H4 (cell line): ENCODE data around the gene CXCR1. TPM values are rescaled to one million over a fixed set of nuclear protein-coding genes. Genes with fewer than 3 reads are reported as not detected.
"Not testable (repeated sequence)": the region's sequence is repeated elsewhere in the genome, so short reads cannot be mapped to it uniquely, and the experiment has no call there.

Source experiments
- DNase-seq: peaks from one replicate; pipeline ENCODE4 v3.0.0-alpha.2; 2015; ENCODE audit warnings: low spot score
- total RNA-seq: library from RNA; depleted of rRNA; stranded (reverse); fragments of >200 nt; shearing (Covaris generic); gene quantifications from 2 replicates; pipeline ENCODE4 v1.2.3, GENCODE V29; 2014; rRNA removed

CXCR1 gene
- not detected in 2 replicates for total RNA-seq

- no peak for DNase-seq
These were observed at the start of gene CXCR1 for GRCh38 chr2:218166791-218167190. Gene CXCR1 (minus strand): TSS chr2:218166962. CDS start chr2:218165211, 1,751 bp downstream.

DNA sequence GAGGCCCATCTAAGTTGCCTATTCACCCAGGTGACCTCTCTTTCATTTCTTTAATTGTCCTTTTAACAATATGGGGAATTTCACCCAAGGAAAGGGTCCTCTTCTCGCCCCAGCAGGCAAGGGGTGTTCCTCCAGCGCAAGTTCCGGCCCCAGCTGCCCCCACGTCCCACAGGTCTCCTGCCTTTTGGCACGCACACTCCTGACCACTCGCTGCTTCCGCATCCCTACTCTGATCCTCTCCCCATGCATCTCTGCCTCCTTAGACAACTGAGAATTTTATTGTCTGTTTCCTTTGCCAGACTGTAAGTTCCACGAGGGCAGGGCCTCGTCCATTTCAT is 49.5 kb upstream of the CXCR1 start:
- no peak for DNase-seq

DNA sequence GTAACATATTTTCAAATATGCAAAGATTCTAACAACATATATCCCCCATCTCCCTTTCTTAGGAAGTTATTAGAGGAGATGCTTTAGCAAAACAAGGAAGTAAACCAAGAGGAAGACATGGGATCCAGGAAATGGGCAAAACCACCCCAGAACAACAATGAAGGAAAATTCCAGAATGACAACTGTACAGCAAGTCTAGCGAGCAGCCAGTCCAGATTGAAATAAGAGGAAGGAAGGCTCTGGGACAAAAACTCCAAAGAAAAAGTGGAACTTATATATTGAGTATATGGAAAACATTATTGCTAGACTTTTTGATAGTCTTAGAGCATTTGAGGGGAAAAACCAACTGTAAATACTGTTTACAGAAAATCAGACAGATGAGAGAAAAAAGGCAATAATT is 47.4 kb upstream of the CXCR1 start:
- no peak for DNase-seq

DNA sequence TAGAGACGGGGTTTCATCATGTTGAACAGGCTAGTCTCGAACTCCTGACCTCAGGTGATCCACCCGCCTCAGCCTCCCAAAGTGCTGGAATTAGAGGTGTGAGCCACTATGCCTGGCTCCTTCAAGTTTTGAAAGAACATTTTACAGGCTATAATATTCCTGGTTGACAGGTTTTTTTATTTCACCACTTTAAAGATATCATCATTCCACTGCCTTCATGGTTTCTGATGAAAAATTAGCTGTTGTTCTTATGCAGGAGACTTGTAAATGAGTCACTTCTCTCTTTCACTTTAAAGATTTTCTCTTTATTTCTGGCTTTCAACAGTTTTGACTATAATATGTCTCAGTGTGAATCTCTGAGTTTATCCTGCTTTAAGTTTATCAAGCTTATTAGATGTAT is 42.3 kb upstream of the CXCR1 start:
- no peak for DNase-seq

GRCh38 chr2:218202266-218202665 is 35.5 kb upstream of the CXCR1 start:
- DNase-seq, result no peak

GRCh38 chr2:218196974-218197373 is 30.2 kb upstream of the CXCR1 start:
- no peak for DNase-seq

DNA sequence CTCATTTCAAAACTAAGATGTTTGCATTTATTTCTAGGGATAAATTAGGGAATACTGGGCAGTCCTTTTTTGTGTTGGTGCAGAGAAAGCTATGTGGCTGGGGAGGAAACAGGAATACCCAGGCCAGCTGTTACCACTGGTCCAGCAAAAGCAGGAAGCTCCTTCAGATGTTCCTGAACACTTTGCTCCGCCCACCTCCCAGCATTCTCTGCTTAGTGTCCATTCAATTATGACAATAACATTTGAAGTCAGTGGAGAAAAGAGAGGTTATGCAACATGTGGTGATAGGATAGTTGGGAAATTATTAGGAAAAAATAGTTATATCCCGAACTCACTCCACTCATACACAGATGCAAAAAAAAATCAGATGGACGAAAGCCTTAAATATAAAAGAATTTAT is 28.1 kb upstream of the CXCR1 start:
- DNase-seq, result no peak

DNA sequence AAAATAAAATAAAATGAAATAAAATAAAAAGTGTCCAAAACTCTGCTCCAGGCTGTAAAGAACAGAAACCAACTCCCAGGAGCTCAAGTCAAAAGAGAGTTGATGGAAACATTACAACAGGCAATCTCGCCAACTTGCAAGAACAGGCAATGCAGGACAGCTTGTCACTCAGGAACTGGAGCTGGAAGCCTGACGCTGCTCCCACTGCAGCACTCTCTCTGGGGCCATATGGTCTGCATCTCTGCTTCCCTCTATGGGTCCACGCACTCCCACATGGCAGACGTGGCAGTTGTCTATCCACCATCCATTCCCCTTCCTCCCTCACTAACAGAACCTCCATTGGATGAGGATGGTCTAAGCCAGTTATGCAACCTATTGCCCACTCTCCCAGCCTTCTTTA is 26.9 kb upstream of the CXCR1 start:
- no peak for DNase-seq

GRCh38 chr2:218192902-218193430 is 26.2 kb upstream of the CXCR1 start:
- no peak for DNase-seq

DNA sequence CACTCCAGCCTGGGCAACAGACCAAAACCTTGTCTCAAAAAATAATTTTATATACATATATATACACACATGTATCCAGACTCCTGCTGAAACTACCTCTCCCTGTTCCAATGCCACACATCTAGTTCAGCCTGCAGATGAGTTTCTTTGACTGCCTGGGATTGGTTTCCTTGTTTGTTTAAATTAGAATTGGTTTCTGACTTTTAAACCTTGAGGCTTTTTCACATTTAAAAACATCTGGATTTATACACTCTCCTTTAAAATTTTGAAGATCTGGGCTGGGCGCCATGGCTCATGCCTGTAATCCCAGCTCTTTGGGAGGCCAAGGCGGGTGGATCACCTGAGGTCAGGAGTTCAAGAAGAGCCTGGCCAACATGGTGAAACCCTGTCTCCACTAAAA is 21.8 kb upstream of the CXCR1 start:
- no peak for DNase-seq

GRCh38 chr2:218187296-218188015 is 20.7 kb upstream of the CXCR1 start:
- DNase-seq, result no peak

DNA sequence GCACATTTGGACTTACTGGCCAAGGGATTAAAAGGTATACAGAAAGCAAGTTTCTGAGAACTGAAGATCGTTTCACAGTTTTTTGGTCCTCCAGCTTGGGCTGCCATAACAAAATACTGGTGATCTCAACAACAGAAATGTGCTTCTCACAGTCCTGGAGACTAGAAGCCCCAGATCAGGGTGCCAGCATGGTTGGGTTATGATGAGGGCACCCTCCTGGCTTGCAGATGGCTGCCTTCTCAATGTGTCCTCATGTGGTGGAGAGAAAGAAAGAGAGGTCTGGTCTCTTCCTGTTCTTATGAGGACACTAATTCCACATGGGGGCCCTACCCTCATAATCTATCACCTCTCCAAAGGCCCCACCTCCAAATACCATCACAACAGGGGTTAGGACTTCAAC is 20.1 kb upstream of the CXCR1 start:
- no peak for DNase-seq

GRCh38 chr2:218186355-218186766 is 19.6 kb upstream of the CXCR1 start:
- peak; percentile 69 for DNase-seq

DNA sequence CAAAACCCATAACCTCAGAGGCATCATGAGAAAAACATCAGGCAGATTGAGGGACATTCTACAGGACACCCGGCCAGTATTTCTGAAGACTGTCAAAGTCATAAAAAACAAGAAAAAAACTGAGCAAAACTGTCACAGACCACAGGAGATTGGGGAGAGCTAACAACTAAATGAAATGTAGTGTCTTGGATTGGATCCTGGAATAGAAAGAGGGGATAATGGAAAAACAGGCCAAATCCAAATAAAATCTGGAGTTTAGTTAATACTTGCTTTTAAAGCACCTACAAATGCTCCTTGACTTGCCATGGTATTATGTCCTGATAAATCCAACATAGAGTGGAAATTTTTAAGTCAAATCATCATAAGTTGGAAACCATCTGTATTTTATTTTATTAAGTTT is 17.6 kb upstream of the CXCR1 start:
- DNase-seq, result no peak

- DNase-seq, result no peak
These were observed 13.8 kb upstream of the CXCR1 start for GRCh38 chr2:218180467-218181114.

- DNase-seq, result no peak
These were observed 13.0 kb upstream of the CXCR1 start for GRCh38 chr2:218179782-218180181.

DNA sequence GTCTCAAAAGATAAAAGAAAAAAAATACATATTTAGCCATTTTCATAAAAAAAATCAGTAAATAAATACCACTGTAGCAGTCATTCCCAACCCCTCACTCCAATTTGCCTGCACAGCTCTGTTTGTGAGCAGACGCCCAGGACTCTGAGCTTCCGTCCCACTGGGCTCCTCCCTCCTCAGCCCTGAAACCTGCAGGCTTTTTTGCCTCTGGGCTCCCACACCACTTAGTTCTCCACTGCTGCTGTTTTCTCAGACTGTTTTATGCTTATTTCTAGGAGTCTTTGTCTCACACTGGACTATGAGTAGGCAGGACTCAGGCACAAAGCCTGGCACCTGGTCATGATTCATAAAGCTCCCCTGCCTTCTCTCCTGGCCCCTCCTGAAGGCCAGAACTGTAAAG is 6.1 kb upstream of the CXCR1 start:
- no peak for DNase-seq

- DNase-seq, result not testable (repeated sequence)
These were observed 5.0 kb upstream of the CXCR1 start for GRCh38 chr2:218171744-218172143.

DNA sequence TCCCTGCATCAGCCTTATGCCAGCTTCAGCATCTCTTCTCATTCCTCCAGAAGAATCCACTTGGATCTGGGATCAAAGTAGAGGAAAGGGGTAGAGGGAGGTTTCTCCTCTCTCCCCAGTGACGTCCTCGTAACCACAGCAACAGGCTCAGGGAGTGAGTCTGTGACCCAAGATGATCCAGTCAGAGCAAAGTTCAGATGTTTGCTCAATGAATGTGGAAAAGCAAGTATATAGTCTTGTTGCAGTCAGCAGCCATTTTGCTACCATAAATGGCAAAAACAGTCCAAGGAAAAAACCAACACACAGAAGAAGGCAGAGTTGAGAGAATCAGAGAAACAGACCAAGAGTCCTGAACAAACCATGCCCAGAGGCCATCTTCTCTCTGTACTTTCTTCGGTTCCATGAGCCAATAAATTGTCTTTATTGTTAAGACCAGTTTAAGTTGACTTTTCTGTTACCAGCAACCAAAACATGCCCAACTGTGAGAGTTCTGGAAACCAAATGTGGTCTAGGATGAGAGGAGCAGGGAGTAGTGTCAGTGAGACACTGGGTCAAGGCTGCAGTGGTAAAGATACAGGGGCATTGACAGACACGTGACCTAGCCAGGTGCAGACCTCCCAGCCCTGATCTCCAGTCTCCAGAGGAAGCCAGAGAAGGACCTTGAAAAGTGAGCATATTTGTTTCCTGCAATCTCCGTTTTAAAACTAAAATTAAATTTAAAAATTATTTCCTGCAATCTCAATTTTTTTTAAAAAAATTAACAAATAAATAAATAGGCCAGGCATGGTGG is 3.2 kb upstream of the CXCR1 start:
- DNase-seq, result no peak

GRCh38 chr2:218168635-218169462 is 2.1 kb upstream of the CXCR1 start:
- peak; percentile 21 for DNase-seq

DNA sequence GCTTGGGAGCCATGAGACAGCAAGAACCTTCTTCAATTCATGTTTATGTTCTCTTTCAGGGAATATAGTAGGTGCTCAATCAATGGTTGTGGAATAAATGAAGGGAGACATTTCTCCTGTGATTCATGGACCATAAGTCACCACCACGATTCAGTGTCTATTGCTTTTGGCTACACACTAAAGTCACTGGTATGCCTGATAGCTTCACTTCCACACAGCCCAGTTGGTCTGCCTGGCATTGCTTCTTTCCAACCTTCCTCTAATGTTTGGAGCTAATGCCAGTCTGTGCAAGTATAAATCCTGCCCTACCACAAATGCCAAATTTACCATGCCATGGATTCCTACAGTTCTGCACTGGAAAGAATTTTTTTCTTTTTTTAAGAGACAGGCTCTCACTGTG is 1.3 kb upstream of the CXCR1 start:
- DNase-seq, result no peak

GRCh38 chr2:218162814-218163213 is 3.9 kb downstream of the CXCR1 start:
- no peak for DNase-seq
